Skin epidermis (tissue), 12 donors: ENCODE measurements around the gene KIF1B.

Source experiments
- H3K27ac ChIP-seq, 21 experiments: fragments of 200-600 bp; sonication (generic) in 11 of 21; one replicate each; pipeline ENCODE4 v1.5.0; 2020; ENCODE audit warnings: mild to moderate bottlenecking in 3 of 21, inconsistent platforms in 2 of 21, moderate library complexity in 2 of 21
- H3K4me3 ChIP-seq, 7 experiments: fragments of 200-600 bp; sonication (generic) in 2 of 7; one replicate each; pipeline ENCODE4 v1.5.0; 2020; ENCODE audit warnings: inconsistent platforms in 2 of 7, mild to moderate bottlenecking in 2 of 7, moderate library complexity in 1 of 7

The KIF1B gene

DNA sequence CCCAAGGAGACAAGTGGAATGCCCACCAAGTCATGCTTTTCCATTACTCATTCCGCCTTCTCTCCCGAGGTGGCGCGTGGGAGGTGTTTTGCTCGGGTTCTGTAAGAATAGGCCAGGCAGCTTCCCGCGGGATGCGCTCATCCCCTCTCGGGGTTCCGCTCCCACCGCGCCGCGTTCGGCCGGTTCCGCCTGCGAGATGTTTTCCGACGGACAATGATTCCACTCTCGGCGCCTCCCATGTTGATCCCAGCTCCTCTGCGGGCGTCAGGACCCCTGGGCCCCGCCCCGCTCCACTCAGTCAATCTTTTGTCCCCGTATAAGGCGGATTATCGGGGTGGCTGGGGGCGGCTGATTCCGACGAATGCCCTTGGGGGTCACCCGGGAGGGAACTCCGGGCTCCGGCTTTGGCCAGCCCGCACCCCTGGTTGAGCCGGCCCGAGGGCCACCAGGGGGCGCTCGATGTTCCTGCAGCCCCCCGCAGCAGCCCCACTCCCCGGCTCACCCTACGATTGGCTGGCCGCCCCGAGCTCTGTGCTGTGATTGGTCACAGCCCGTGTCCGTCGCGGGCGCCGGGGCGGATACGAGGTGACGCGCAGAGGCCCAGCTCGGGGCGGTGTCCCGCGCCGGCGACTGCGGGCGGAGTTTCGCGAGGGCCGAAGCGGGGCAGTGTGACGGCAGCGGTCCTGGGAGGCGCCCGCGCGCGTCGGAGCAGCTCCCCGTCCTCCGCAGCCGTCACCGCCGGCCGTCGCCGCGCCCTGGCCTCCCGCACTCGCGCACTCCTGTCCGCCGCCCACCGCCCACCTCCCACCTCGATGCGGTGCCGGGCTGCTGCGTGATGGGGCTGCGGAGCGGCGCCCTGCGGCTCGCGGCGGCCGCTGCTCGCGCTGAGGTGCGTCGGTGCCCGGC lies at the start of gene KIF1B:
Gene KIF1B (plus strand): TSS at position 666 of the 906 bp plus-strand sequence. CDS start 21,759 bp downstream, outside the sequence.
- Histone ChIP-seq H3K4me3 (peak within 1 kb of the TSS; percentile 72 to 93 (median 87)), H3K27ac (peak within 1 kb of the TSS; percentile 78 to 99 (median 97))

- Histone ChIP-seq H3K27ac (peak overlapping the region in 3 of 21 experiments; percentile 2 to 26 (median 7)), H3K4me3 (no peak overlapping the region)
Measured at GRCh38 chr1:10160907-10161490, 49.4 kb upstream of the KIF1B start.

DNA sequence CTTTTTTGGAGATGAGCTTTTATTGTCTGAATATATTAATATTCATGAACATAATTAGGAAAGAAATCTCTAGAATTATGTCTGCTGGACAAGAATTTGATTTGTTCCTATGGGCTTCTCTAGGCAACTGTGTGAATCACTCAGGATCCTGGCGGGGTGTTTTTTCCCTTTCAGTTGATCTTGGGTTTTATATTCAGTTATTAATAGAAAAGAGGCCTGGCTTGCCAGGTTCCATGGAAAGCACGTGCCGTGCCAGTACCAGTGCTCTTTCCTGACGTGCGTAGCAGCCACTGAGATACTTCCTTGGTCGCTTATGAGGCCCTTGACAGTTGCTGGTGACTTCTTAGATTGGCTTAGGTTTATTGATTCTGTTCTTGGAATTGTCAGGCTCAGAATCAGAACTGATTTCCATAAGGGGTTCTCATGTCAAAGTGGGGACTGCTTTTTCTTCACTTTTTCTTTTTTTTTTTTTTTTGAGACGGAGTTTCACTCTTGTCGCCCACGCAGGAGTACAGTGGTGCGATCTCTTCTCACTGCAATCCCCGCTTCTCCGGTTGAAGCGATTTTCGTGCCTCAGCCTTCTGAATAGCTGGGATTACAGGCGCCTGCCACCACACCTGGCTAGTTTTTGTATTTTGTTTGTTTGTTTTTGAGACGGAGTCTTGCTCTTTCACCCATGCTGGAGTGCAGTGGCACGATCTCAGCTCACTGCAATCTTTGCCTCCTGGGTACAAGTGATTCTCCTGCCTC lies 48.7 kb upstream of the KIF1B start:
- no peak overlapping the region for H3K4me3 ChIP-seq
- peak overlapping the region in 2 of 21 experiments; percentile 2 to 33 for H3K27ac ChIP-seq

DNA sequence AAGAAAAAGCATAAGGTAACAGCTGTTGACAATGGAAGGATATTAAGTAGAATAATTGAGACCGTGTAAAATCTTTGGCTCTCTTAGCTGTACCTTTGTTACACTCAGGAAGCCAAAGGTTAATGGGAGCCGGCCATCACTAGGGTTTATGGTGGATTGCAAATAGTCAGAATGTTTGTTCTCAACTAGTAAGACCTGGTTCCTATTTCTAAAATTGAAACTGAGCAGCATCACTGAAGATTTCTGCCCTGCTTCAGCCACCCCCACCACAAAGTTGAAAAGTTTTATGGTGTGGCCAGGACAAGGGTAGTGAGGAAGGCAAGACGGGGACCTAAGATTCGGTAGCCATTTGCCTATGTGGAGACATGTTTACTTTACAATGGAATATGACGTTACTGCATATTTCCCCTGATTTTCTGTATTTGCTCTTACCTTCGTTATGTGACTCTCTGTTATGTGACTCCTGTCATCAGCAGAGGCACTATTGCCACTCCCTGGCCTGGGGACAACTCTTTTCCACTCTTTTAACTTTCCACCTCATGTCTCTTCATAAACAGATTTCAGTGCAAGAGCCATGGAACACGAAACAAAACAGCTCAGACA lies 41.4 kb upstream of the KIF1B start:
- peak overlapping the region in 7 of 21 experiments; percentile 5 to 77 (median 43) for H3K27ac ChIP-seq
- H3K4me3 ChIP-seq, result no peak overlapping the region

DNA sequence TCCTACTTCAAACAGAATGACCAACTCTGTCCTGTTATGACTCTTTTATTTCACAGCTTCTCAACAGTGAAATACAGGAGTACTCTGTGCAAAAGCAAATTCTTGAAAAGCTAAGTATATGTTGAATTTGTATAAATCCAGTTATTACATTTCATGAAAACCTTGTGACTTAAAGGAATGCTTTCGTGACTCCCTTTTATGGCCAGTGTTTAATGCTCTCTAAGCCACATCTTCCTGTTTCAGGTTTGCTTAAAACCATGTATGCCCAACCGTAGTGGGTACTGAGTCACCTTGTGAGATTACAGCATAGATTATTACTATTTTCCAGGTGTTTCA lies 40.2 kb upstream of the KIF1B start:
- H3K27ac ChIP-seq, result peak overlapping the region in 1 of 21 experiments; percentile 67
- H3K4me3 ChIP-seq, result no peak overlapping the region

DNA sequence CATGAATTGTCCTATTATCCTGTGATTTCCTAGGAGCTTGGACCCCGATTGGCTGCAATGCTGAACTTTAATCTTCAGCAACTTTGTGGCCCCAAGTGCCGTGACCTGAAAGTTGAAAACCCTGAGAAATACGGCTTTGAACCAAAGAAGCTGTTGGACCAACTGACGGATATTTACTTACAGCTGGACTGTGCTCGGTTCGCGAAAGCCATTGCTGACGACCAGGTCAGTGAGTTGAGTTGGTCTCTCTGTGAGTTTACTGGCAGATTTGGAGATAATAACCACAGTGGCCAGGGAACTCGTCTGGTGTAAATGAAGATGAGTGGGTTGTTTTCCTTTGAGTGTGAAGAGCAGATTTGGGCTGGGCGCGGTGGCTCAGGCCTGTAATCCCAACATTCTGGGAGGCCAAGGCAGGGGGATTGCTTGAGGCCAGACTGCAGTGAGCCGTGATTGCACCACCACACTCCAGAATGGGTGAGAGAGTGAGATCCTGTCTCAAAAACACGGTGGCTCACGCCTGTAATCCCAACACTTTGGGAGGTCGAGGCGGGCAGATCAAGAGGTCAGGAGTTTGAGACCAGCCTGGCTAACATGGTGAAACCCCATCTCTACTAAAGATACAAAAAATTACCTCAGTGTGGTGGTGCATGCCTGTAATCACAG lies 39.1 kb upstream of the KIF1B start:
- H3K4me3 ChIP-seq, result no peak overlapping the region
- no peak overlapping the region for H3K27ac ChIP-seq

DNA sequence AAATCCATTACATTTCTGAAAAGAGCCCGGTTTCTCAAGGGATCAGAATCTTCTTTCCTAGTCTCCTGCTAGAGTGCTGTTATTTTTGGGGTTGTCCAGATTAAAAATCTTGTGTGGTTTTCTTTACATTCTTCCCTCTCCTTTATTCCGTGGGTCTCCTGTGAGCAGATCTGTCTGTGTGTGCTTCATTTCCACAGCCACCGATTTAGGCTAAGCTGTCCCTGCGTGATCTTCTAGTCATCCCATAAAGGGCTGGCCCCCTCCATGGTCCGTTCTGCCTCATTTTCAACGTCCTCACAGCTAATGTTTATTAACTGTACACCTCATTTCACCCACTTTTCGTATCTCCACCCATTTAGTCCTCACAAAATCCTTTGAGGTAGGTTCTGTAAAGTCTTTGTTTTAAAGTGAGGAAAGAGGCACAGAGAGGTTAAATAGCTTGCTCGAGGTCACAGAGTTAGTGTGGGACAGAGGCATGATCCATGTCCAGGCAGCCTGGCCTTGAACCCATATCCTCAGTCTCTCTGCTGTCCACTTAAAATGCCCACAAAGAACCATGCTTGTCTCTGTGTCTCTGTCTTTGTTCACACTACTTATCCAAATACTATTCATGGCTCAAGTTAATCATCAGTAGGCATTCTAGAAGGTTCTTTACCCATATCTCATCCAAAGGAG lies 38.2 kb upstream of the KIF1B start:
- Histone ChIP-seq H3K4me3 (no peak overlapping the region), H3K27ac (no peak overlapping the region)

DNA sequence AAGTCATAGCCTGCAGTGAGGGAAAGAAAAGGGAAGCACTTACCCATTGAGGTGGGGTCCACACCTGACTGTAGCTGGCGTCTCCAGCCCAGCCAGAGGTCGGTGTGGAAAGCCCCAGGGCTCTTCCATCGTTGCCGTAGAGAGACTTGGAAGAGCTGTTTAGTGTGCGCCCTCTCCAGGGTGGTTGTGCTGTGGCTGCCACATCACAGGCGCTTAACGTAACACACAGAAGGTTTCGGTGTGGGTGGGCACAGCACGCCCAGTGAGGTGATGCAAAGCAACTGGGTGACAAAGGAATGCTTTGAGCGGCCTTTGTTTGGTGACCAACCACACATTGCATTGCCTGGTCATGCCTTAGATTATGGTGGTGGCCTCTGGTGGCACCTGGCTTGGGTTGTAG lies 36.8 kb upstream of the KIF1B start:
- no peak overlapping the region for H3K4me3 ChIP-seq
- H3K27ac ChIP-seq, result no peak overlapping the region

DNA sequence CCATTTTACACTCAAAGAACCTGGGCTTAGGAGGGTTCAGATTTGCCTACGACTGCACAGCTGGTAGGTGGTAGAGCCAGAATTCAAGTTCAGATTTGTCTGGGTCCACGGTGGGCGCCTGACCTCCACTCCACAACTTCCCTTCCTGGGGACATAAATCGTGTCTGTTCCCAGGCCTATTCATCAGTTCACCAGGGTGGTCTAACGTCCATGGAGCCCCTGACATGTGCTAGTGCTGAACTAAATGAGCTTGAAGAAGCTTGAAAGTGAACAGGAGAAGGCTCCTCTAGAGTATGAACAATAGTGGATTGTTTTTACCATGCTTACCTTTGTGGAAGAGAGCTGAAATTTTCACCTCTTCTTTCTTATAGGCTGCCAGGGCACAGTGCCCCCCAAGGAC lies 32.5 kb upstream of the KIF1B start:
- Histone ChIP-seq H3K4me3 (no peak overlapping the region), H3K27ac (no peak overlapping the region)

DNA sequence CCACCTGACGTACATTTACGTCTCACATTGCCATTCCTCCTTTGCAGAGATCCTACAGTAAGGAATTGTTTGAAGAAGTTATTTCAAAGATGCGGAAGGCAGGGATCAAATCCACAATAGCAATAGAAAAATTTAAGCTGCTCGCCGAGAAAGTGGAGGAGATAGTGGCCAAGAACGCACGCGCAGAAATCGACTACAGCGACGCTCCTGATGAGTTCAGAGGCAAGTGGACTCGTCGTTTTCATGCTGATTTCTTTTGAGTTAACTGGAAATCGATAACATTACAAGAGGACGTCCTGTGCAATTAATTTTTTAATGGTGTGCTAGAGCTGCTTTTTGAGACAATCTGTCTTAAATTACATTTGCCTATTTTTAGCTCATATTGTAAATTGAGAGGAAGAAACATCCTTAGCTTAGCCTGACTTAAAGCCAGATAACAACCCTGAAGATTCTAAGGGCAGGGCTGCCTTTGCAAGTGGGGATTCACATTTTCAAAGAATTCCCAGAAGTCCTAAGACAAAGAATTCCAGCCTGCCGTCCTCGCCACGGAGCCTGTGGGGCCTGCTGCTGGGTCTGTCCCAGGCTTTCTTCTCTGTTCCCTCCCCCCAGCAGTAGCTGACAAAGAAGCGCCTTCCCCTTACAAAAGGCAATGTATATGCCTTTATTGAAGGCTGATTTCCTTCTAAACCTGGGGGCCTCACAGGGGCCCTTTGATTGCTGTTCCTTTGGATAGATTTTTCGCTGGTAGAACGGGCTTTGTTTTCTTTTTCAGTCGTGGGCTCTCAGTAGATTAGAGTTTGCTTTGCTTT lies 31.6 kb upstream of the KIF1B start:
- Histone ChIP-seq H3K4me3 (no peak overlapping the region), H3K27ac (peak overlapping the region in 7 of 21 experiments; percentile 1 to 61 (median 15))

DNA sequence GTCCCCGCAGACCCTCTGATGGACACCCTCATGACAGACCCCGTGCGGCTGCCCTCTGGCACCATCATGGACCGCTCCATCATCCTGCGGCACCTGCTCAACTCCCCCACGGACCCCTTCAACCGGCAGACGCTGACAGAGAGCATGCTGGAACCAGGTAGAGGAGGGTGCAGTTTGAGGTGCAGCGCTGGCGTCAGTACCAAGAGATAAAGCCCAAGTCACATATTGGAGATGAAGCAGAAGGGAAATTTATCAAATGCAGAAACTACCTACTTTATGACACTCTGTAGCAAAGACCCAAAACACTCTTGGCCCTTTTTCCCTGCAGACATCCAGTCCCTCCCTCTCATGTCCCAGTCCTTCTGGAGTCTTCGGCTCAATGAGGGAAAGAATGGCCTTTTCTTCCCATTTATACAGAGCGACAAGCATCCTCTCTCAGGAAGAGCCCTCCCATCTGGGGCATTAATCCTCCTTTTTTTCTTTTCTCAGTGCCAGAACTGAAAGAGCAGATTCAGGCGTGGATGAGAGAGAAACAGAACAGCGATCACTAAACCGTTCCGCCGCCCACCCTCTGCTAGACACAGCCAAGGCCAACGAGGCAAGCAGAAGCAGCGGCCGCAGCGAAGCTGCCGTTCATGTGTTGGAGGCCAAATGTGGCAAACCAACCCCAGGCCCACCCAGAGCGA lies 30.8 kb upstream of the KIF1B start:
- no peak overlapping the region for H3K4me3 ChIP-seq

DNA sequence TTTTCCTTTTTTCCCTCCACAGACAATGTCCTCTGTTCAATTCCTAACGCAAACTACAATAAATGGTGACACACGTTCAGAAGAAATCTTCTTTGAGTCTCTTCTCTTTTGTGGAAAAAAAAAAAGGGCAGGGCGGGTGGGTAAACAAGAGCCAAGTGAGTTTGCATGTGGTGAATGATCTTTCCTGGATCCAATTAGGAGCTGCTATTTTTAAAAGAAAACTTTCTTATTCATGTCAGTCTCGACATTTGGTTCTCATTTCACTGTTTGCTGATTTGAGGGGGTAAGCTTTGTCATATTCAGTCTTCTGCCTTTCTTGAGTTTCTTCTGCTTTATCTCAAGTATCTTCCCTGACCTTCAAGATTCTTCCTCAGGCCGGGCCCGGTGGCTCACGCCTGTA lies 29.2 kb upstream of the KIF1B start:
- Histone ChIP-seq H3K27ac (peak overlapping the region in 3 of 21 experiments; percentile 27 to 69 (median 43)), H3K4me3 (no peak overlapping the region)

More for the DNA sequence above, 30.8 kb upstream of the KIF1B start:
- peak overlapping the region in 6 of 21 experiments; percentile 13 to 61 (median 31) for H3K27ac ChIP-seq

GRCh38 chr1:10185759-10186158 lies 24.6 kb upstream of the KIF1B start:
- Histone ChIP-seq H3K4me3 (no peak overlapping the region), H3K27ac (no peak overlapping the region)

DNA sequence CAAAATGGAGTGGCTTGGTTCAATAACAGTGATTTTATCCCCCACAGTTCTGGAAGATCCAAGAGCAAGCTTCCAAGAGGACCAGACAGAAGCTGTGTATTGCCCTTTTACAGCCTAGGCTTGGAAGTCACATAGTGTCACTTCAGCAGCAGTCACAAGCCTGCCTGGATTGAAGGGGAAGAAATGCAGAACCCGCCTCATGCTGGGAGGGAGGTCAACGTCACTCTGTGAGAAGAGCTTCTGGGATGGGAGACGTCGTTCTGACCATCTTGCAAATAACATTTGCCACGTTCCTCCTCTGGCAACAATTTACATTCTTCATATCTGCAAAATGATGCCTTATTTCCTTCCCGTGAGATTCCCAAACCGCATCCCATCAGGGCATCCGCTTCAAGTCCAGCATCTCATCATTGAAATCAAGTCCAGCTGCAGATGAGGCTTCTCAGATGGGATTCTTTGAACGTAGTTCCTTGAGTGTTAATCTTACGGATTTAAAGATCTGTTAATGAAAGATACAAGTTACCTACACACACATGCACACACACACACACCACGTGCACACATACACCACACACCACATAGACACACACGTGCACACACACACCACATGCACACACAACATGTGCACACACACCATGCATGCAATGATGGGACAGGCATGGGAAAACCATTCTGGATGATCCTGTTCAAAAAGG lies 23.9 kb upstream of the KIF1B start:
- H3K27ac ChIP-seq, result peak overlapping the region in 1 of 21 experiments; percentile 18
- H3K4me3 ChIP-seq, result no peak overlapping the region

DNA sequence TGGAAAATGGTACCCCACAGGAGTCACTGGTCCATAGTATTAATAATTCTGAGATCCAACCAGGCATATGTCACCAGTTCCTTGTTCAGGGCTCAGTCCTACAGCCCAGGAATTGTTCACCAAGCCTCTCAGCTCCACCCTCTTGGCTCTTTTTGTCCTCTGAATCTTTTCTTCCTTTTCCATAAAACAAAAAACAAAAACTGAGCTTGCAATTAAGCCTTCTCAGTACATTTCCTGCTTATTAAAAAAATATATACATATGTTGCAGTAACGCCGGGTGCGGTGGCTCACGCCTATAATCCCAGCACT lies 23.4 kb upstream of the KIF1B start:
- H3K27ac ChIP-seq, result peak overlapping the region in 1 of 21 experiments; percentile 18
- no peak overlapping the region for H3K4me3 ChIP-seq

DNA sequence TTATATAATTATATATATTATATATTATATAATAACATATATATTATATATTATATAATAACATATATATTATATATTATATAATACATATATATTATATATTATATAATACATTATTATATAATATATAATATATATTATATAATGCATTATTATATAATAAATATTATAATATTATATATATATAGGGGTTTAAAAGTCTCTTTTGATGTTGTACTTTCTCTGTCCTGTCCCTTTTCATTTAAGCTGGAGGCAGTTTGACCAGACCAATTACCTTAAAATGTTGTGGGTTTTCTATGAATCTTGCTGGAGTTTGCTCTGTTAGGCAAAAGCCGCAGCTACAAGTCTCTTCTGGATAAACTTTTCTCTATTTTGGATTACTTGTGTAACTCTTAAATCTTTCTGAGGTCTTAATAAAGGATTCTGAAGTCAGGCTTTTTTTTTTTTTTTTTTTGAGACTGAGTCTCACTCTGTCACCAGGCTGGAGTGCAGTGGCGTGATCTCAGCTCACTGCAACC lies 22.2 kb upstream of the KIF1B start:
- Histone ChIP-seq H3K4me3 (no peak overlapping the region), H3K27ac (no peak overlapping the region)

- no peak overlapping the region for H3K27ac ChIP-seq
- no peak overlapping the region for H3K4me3 ChIP-seq
Measured at GRCh38 chr1:10189659-10190058, 20.7 kb upstream of the KIF1B start.
